Measurements from ENCODE around the gene SEPHS1.

The SEPHS1 gene

DNA sequence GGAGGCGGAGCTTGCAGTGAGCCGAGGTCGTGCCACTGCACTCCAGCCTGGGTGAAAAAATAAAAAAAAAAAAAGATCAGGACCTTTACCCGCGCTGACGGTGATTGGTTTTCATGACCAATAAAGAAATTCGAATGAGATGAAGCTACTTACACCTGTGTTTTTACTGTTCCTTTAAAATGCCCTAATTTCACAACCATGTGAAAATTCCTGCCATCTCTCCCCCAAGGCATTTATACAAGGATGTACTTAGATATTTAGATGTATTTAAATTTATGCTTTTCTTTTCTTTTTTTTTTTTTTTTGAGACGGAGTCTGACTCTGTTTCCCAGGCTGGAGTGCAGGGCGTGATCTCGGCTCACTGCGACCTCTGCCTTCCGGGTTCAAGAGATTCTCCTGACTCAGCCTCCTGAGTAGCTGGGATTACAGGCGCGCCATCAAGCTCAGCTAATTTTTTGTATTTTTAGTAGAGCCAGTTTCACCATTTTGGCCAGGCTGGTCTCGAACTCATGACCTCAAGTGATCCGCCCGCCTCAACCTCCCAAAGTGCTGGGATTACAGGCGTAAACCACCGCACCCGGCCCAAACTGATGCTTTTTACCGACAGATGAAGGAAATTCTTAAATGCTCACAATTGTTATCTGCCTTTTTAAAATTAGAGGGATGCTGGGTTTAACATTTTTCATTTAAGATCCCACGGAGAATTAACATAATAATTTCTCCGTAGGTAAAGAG is 45.1 kb downstream of the SEPHS1 start:
- TF ChIP-seq, protein P1, sequence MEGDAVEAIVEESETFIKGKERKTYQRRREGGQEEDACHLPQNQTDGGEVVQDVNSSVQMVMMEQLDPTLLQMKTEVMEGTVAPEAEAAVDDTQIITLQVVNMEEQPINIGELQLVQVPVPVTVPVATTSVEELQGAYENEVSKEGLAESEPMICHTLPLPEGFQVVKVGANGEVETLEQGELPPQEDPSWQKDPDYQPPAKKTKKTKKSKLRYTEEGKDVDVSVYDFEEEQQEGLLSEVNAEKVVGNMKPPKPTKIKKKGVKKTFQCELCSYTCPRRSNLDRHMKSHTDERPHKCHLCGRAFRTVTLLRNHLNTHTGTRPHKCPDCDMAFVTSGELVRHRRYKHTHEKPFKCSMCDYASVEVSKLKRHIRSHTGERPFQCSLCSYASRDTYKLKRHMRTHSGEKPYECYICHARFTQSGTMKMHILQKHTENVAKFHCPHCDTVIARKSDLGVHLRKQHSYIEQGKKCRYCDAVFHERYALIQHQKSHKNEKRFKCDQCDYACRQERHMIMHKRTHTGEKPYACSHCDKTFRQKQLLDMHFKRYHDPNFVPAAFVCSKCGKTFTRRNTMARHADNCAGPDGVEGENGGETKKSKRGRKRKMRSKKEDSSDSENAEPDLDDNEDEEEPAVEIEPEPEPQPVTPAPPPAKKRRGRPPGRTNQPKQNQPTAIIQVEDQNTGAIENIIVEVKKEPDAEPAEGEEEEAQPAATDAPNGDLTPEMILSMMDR (IDR thresholded peaks at IDR 0.05; ENCODE audit: borderline replicate concordance, insufficient read depth, low read depth, low read length) = no peak
- H3K4me3 ChIP-seq (ENCODE audit: low read depth, low read length) = no peak overlapping the region

DNA sequence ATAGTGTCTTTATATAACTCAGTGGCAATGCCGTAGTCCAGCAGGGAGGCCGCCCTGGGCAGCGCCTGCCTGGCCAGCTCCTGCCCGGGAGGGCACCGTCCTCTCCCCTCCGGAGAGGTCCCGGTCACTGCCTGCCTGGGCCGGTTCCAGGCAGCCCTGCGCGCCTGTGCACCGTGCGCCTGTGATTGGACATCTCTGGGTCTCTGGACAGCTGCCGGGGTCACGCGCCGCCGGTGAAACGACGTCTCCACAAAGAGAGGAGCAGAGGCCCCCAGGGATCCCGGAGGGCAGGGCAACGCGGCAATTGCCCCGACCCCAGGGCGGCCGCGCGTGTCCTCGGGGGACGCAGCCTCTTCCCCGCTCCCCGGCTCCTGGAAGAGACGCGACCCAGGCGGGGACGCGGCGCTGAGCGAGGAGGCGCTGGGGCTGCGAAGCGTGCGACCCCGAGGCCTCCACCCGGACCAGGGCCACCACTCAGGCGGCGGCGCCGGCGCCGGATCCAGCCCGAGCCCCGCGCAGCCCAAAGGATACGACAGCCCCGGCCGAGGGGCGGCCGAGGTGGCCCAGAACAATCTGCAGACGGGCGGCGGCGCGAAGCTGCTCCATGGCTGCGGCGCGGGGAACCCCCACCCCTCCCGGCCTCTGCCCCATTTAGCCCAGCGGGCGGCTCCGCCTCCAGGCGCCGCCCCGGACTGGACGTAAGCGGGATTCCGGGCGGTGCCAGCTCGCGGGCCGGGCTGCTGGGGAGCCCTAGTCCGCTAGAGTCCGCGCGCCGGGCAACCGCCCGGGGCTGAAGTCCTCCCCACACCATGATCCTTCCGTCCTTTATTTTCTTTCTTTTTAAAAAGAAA is 48.4 kb downstream of the SEPHS1 start, which contains the start of gene PHYH:
TSS of gene PHYH (minus strand) at position 628 of the 851 bp plus-strand sequence. CDS start at position 606, 22 bp downstream.
- TF ChIP-seq, protein P1 (IDR thresholded peaks at IDR 0.05; ENCODE audit: borderline replicate concordance, insufficient read depth, low read depth, low read length) = no peak
- peak within 1 kb of the TSS; percentile 77 for H3K4me3 ChIP-seq (ENCODE audit: low read depth, low read length)

DNA sequence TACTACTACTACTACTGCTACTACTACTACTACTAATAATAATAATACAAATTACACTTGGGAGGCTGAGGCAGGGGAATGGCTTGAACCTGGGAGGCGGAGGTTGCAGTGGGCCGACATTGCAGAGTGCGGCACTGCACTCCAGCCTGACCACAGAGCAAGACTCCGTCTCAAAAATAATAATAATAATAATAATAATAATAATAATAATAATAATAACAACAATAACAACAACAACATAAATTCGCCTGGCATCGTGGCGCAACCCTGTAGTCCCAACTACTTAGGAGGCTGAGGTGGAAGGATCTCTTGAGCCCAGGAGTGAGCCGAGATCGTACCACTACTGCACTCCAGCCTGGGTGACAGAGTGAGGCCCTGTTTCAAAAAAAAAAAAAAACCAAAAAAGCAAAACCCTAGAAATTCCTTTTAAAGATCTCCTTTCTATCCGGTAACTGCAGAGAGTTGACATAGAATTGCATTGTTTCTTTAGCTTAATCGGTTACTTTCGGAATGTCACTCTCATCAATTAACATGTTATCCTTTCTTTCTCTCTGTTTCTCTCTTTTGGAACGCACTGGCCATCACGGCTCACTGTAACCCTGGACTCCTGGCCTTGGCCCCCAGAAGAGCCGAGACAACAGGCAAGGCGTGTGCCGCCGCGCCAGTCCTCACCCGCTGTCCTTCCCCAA is 49.2 kb downstream of the SEPHS1 start:
- TF ChIP-seq, protein P1 (IDR thresholded peaks at IDR 0.05; ENCODE audit: borderline replicate concordance, insufficient read depth, low read depth, low read length) = no peak
- peak overlapping the region; percentile 77 for H3K4me3 ChIP-seq (ENCODE audit: low read depth, low read length)

DNA sequence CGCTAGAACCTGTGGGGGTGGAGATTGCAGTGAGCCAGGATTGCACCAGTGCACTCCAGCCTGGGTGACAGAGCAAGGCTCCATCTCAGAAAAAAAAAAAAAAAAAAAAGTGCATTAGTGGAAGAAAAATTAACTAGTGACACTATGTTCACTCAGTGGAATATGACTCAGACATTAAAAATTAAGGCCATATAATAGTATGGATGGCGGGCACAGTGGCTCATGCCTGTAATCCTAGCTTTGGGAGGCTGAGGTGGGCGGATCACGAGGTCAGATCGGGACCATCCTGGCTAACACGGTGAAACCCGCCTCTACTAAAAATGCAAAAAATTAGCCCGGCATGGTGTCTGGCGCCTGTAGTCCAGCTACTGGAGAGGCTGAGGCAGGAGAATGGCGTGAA is 51.6 kb downstream of the SEPHS1 start:
- no peak overlapping the region for H3K4me3 ChIP-seq (ENCODE audit: low read depth, low read length)
- TF ChIP-seq, protein P1 (IDR thresholded peaks at IDR 0.05; ENCODE audit: borderline replicate concordance, insufficient read depth, low read depth, low read length) = no peak

DNA sequence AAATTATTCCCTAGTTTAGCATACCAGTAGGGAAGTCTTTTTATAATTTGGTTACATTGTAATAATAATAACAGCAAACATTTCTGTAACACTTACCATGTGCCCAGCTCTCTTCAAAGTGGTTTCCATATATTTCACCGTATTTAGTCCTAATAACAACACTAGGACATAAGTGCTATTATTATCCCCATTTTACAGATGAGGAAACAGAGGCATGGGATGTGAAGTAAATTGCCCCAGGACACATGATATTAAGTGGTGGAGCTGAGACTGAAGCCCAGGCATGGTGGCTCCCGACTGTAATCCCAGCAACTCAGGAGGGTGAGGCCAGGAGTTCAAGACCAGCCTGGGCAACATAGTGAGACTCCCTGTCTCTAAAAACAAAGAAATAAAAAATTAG is 53.3 kb downstream of the SEPHS1 start:
- H3K4me3 ChIP-seq (ENCODE audit: low read depth, low read length) = no peak overlapping the region
- TF ChIP-seq, protein P1 (IDR thresholded peaks at IDR 0.05; ENCODE audit: borderline replicate concordance, insufficient read depth, low read depth, low read length) = no peak

DNA sequence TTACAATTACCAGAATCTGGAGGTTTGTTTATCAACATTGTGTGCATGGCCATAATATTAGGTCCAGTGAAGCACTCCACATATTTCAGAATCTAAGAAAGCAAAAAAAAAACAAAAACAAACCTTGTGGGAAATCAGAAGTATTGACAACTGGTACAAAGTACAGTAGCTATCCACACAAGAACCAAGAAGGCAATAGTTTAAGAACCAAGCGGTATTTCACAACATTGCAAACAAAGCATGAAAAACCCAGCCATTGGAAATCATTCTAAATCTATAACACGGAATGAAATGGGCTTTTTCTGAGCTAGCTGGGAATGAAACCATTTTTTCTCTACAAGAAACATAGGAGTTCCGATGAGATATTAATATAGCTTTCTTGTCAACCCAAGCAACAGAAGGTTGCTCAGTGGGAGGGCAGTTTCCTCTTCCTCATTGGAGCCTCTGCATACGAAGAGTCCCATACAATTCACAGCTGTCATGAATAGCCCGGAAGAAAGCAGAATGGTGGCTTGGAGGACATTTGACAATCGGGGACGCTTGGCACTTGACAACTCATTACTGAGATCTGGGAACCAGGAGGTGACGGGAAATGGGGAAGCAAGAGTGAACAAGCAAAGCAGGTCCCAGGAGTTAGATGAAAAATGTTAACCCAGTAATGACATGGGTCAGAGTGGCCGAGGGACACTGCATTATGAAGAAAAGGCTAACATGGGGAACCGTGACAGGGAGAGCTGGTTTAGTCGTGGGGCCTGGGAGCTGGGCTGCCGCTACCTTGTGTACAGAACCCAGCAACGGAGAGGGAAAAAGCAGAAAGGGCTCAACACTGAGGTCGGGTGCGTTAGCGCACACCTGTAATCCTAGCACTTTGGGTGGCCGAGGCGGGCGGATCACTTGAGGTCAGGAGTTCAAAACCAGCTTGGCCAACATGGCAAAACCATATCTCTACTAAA is 56.0 kb downstream of the SEPHS1 start:
- H3K4me3 ChIP-seq (ENCODE audit: low read depth, low read length) = no peak overlapping the region
- TF ChIP-seq, protein P1 (IDR thresholded peaks at IDR 0.05; ENCODE audit: borderline replicate concordance, insufficient read depth, low read depth, low read length) = no peak

Data from GM12875 (cell line).